Esophagus squamous epithelium (tissue), 4 donors: Measurements from ENCODE around the gene SNX9.

Source experiments
- POLR2A ChIP-seq, 4 donors: fragments of 450-650 bp; IDR thresholded peaks; one replicate each; pipeline ENCODE4 v1.6.1; 2017; ENCODE audit warnings: antibody characterized with exemption in 4 of 4, mild to moderate bottlenecking in 4 of 4, moderate library complexity in 3 of 4
- TF ChIP-seq, protein P1 (sequence below), 6 experiments: fragments of 450-650 bp in 4 of 6; fragments of 200-600 bp in 2 of 6; sonication (generic) in 2 of 6; IDR thresholded peaks; one replicate each; pipeline ENCODE4 v1.5.1; 2016 to 2019; ENCODE audit warnings: antibody characterized with exemption in 6 of 6, mild to moderate bottlenecking in 4 of 6, moderate library complexity in 4 of 6

DNA sequence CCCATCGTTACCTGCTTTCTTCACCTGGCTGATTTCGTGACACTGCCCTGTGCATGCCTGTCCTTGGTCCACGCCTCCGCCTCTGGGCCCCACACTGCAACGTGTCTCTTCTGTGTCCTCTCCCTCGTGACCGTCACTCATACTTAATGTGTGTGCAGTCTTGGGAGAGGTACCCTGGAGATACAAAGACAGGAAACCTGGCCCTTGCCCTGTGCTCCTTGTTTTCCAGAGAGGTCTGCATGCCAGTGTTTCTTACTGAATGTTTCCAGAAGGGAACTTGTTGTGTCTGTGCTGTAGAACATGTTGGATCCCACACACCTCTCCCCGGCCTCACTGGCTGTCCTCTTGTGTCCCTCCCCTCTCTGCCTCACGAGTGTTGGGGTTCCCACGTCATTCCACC is 45.8 kb downstream of the SNX9 start:
- TF ChIP-seq, protein P1, sequence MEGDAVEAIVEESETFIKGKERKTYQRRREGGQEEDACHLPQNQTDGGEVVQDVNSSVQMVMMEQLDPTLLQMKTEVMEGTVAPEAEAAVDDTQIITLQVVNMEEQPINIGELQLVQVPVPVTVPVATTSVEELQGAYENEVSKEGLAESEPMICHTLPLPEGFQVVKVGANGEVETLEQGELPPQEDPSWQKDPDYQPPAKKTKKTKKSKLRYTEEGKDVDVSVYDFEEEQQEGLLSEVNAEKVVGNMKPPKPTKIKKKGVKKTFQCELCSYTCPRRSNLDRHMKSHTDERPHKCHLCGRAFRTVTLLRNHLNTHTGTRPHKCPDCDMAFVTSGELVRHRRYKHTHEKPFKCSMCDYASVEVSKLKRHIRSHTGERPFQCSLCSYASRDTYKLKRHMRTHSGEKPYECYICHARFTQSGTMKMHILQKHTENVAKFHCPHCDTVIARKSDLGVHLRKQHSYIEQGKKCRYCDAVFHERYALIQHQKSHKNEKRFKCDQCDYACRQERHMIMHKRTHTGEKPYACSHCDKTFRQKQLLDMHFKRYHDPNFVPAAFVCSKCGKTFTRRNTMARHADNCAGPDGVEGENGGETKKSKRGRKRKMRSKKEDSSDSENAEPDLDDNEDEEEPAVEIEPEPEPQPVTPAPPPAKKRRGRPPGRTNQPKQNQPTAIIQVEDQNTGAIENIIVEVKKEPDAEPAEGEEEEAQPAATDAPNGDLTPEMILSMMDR (IDR thresholded peaks at IDR 0.05): no peak
- no peak for TF ChIP-seq POLR2A (IDR thresholded peaks at IDR 0.05)
